PC-3 (cell line): ENCODE data around the gene AGFG2.
"Not testable (repeated sequence)": the region's sequence is repeated elsewhere in the genome, so short reads cannot be mapped to it uniquely, and the experiment has no call there.

ENCODE experiments used
- EZH2phosphoT487 ChIP-seq: fragments of 300-600 bp; sonication (generic); IDR thresholded peaks from 2 replicates; pipeline ENCODE4 v1.6.1; 2018; ENCODE audit warnings: mild to moderate bottlenecking, antibody characterized with exemption, low read length, borderline replicate concordance
- TF ChIP-seq, protein P1 (sequence below): fragments of 300-600 bp; sonication (generic); conservative IDR thresholded peaks from 2 replicates; pipeline ENCODE4 v1.5.1; 2017; ENCODE audit warnings: antibody characterized with exemption, low read depth, mild to moderate bottlenecking, low read length

DNA sequence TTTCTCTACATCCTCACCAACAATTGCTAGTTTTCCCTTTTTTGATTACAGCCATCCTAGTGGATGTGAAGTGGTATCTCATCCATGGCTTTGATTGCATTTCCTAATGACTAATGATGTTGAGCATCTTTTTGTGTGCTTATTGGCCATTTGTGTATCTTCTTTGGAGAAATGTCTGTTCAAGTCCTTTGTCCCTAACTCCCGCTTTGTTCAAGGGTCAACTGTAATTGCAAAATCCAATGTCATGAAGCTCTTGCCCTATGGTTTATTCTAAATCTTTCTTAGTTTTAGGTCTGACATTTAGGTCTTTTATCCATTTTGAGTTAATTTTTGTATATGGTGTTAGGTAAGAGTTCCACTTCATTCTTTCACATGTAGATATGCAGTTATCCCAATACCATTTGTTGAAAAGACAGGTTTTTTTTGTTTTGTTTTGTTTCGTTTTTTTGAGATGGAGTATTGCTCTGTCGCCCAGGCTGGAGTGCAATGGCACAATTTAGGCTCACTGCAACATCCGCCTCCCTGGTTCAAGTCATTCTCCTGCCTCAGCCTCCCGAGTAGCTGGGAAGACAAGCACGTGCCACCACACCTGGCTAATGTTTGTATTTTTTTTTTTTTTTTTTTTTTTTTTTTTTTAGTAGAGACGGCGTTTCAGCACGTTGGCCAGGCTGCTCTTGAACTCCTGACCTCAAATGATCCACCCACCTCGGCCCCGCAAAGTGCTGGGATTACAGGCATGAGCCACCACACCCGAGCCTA lies 10.7 kb upstream of the AGFG2 start:
- TF ChIP-seq, protein P1, sequence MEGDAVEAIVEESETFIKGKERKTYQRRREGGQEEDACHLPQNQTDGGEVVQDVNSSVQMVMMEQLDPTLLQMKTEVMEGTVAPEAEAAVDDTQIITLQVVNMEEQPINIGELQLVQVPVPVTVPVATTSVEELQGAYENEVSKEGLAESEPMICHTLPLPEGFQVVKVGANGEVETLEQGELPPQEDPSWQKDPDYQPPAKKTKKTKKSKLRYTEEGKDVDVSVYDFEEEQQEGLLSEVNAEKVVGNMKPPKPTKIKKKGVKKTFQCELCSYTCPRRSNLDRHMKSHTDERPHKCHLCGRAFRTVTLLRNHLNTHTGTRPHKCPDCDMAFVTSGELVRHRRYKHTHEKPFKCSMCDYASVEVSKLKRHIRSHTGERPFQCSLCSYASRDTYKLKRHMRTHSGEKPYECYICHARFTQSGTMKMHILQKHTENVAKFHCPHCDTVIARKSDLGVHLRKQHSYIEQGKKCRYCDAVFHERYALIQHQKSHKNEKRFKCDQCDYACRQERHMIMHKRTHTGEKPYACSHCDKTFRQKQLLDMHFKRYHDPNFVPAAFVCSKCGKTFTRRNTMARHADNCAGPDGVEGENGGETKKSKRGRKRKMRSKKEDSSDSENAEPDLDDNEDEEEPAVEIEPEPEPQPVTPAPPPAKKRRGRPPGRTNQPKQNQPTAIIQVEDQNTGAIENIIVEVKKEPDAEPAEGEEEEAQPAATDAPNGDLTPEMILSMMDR, result not testable (repeated sequence)
- not testable (repeated sequence) for TF ChIP-seq EZH2phosphoT487
